Erythroblast (primary cell): ENCODE data around the gene ADISSP.
A peak's percentile ranks its signal among the peaks of the same experiment; 100 is the strongest.

Experiments
- DNase-seq, 2 experiments: peaks; one replicate each; lab custom pipeline; 2025; lab: John Stamatoyannopoulos, UW
- GATA1 ChIP-seq: IDR thresholded peaks from 2 replicates; pipeline ENCODE4 v1.6.1; 2011; ENCODE audit warnings: low read depth, mild to moderate bottlenecking, control low read depth, low read length, moderate library complexity
- POLR2A ChIP-seq: IDR thresholded peaks from 2 replicates; pipeline ENCODE4 v1.6.1; 2011; ENCODE audit warnings: mild to moderate bottlenecking, low read length

ADISSP gene

GRCh38 chr20:3738111-3739053, 29.2 kb downstream of the ADISSP start:
- TF ChIP-seq GATA1 (no peak), POLR2A (no peak)
- peak; percentile 34 to 76 for DNase-seq

GRCh38 chr20:3735768-3736167, 31.8 kb downstream of the ADISSP start:
- no peak for DNase-seq
- TF ChIP-seq POLR2A, result no peak
- no peak for TF ChIP-seq GATA1

- no peak for DNase-seq
- no peak for TF ChIP-seq GATA1
- TF ChIP-seq POLR2A, result no peak
These were observed 33.3 kb downstream of the ADISSP start for GRCh38 chr20:3734111-3734843.

GRCh38 chr20:3733119-3733995, 34.2 kb downstream of the ADISSP start:
- TF ChIP-seq GATA1 (no peak), POLR2A (no peak)
- DNase-seq, result no peak

- DNase-seq, result peak; percentile 25 to 41
- TF ChIP-seq POLR2A, result no peak
- no peak for TF ChIP-seq GATA1
These were observed 35.0 kb downstream of the ADISSP start, which contains the start of gene HSPA12B for GRCh38 chr20:3732327-3733118. Gene HSPA12B, plus strand, starts transcription at chr20:3732685. Its CDS starts 5,990 bp downstream, at chr20:3738675.

- no peak for DNase-seq
- TF ChIP-seq POLR2A, result no peak
- TF ChIP-seq GATA1, result no peak
These were observed 35.6 kb downstream of the ADISSP start for GRCh38 chr20:3731944-3732326.

GRCh38 chr20:3730803-3731672, 36.5 kb downstream of the ADISSP start:
- no peak for DNase-seq
- no peak for TF ChIP-seq POLR2A
- TF ChIP-seq GATA1, result no peak

- no peak for DNase-seq
- no peak for TF ChIP-seq POLR2A
- TF ChIP-seq GATA1, result no peak
These were observed 37.6 kb downstream of the ADISSP start for GRCh38 chr20:3729811-3730540.

- DNase-seq, result no peak
- TF ChIP-seq POLR2A, result no peak
- no peak for TF ChIP-seq GATA1
These were observed 38.2 kb downstream of the ADISSP start for GRCh38 chr20:3729378-3729777.

- TF ChIP-seq POLR2A, result no peak
- TF ChIP-seq GATA1, result no peak
- DNase-seq, result no peak
These were observed 38.7 kb downstream of the ADISSP start for GRCh38 chr20:3728876-3729275.

GRCh38 chr20:3728354-3728753, 39.2 kb downstream of the ADISSP start:
- DNase-seq, result no peak
- TF ChIP-seq POLR2A (no peak), GATA1 (no peak)
